Esophagus squamous epithelium (tissue), 5 donors: ENCODE data around the gene TGM5. TPM values are rescaled to one million over a fixed set of nuclear protein-coding genes. Genes with fewer than 3 reads are reported as not detected.

Experiments
- DNase-seq: peaks from one replicate; lab custom pipeline; 2025; lab: John Stamatoyannopoulos, UW
- H3K27ac ChIP-seq, 4 donors: fragments of 200-600 bp; sonication (generic); one replicate each; pipeline ENCODE4 v1.5.1; 2016 to 2019; ENCODE audit warnings: mild to moderate bottlenecking in 1 of 4
- H3K27me3 ChIP-seq, 4 donors: fragments of 200-600 bp; sonication (generic); 1 replicate in 3 of 4; 2 replicates in 1 of 4; pipeline versions ENCODE4 v1.5.1 to v1.6.0; 2017 to 2021; ENCODE audit warnings: antibody characterized with exemption in 1 of 4
- H3K36me3 ChIP-seq, 3 donors: fragments of 200-600 bp; sonication (generic); one replicate each; pipeline ENCODE4 v1.5.1; 2016 to 2019
- H3K4me1 ChIP-seq, 3 donors: fragments of 200-600 bp; sonication (generic); one replicate each; pipeline ENCODE4 v1.5.1; 2017 to 2019
- H3K4me3 ChIP-seq, 4 donors: fragments of 200-600 bp; sonication (generic); 1 replicate in 3 of 4; 2 replicates in 1 of 4; pipeline ENCODE4 v1.5.1; 2016 to 2019; ENCODE audit warnings: mild to moderate bottlenecking in 2 of 4, moderate library complexity in 1 of 4
- H3K9me3 ChIP-seq, 3 donors: fragments of 200-600 bp; sonication (generic); one replicate each; pipeline ENCODE4 v1.5.1; 2016 to 2019
- CTCF ChIP-seq, 6 experiments: fragments of 450-650 bp in 4 of 6; fragments of 200-600 bp in 2 of 6; sonication (generic) in 2 of 6; IDR thresholded peaks; one replicate each; pipeline ENCODE4 v1.5.1; 2016 to 2019; ENCODE audit warnings: antibody characterized with exemption in 6 of 6, mild to moderate bottlenecking in 4 of 6, moderate library complexity in 4 of 6
- POLR2A ChIP-seq, 4 donors: fragments of 450-650 bp; IDR thresholded peaks; one replicate each; pipeline ENCODE4 v1.6.1; 2017; ENCODE audit warnings: antibody characterized with exemption in 4 of 4, mild to moderate bottlenecking in 4 of 4, moderate library complexity in 3 of 4
- WGBS, 2 donors: methylation state at CpG; one replicate each; pipeline ENCODE4 v1.1.5; 2018; 5-methylcytosine and 5-hydroxymethylcytosine counted together
- intact Hi-C: fragments of 100-400 bp; cut with DNase I; formaldehyde crosslinking; loops from one replicate; pipeline ENCODE4 v1.15.0; 2022
- total RNA-seq, 4 donors: library from RNA; depleted of rRNA; stranded (reverse); fragments of >200 nt; gene quantifications; one replicate each; pipeline ENCODE4 v1.1.0, GENCODE V29; 2016
- donor health status: DM: yes; HTN: yes; CAD: no.

The TGM5 gene
- total RNA-seq, 4 donors from 2014 or later: 6.7 to 36.1 (median 15.6) TPM

GRCh38 chr15:43211224-43211735 lies 55.4 kb downstream of the TGM5 start:
- DNase-seq: no peak
- intact Hi-C loops: no loop called here
- peaks cover 0 to 45% (median 0%) of the 10 kb centered on the region in 4 donors for H3K27me3 ChIP-seq
- TF ChIP-seq CTCF (IDR thresholded peaks at IDR 0.05) (no peak), POLR2A (IDR thresholded peaks at IDR 0.05) (no peak)
- no peaks in the 10 kb centered on the region for H3K9me3 ChIP-seq
- WGBS, 2 donors: 77 to 100% methylated on average over 1 to 2 of the region's 4 CpGs
- no peak overlapping the region for H3K4me3 ChIP-seq
- no peak overlapping the region for H3K27ac ChIP-seq
- no peaks in the 10 kb centered on the region for H3K4me1 ChIP-seq
- no peaks in the 10 kb centered on the region for H3K36me3 ChIP-seq

- 75 to 80% methylated on average over 3 to 6 of the region's 9 CpGs for WGBS, 2 donors
Measured at GRCh38 chr15:43210807-43211206, 55.9 kb downstream of the TGM5 start.

DNA sequence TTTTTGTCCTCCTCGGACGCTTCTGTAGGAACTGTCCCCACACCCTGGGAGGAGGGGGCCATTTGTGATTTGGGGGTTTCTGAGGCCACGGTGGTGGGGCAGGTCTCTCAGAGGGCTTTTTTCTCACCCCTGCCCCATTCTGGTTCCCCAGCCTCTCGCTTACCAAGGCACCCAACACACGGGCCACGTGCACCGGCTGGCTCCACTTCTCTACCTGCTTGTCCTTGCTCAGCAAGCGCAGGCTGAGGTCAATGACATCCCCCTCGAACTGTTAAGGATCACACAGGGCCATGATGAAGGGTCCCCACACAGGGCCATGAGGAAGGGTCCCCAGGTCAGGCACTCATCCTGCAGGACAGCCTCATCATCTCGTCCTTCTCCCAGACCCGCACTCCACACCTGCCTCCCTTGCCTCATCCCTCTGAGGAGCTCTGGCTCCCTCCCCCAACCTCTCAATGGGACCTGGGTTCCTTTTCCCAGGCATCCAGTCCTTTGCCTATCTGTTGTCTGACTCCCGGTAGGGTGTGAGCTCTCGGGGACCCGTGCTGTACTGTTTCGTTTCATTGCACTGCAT lies 56.5 kb downstream of the TGM5 start:
- H3K27ac ChIP-seq: no peak overlapping the region
- no peak overlapping the region for H3K4me3 ChIP-seq
- TF ChIP-seq CTCF (IDR thresholded peaks at IDR 0.05) (no peak), POLR2A (IDR thresholded peaks at IDR 0.05) (no peak)
- no peaks in the 10 kb centered on the region for H3K36me3 ChIP-seq
- H3K9me3 ChIP-seq: no peaks in the 10 kb centered on the region
- 79 to 81% methylated on average over 7 to 12 of the region's 15 CpGs for WGBS, 2 donors
- no peak for DNase-seq
- H3K27me3 ChIP-seq: peaks cover 0 to 50% (median 0%) of the 10 kb centered on the region in 4 donors
- intact Hi-C loops: no loop called here
- no peaks in the 10 kb centered on the region for H3K4me1 ChIP-seq

More at GRCh38 chr15:43210807-43211206, 55.9 kb downstream of the TGM5 start:
- no peak for TF ChIP-seq POLR2A (IDR thresholded peaks at IDR 0.05)
- no peak for TF ChIP-seq CTCF (IDR thresholded peaks at IDR 0.05)
- H3K27ac ChIP-seq: no peak overlapping the region
- H3K4me3 ChIP-seq: no peak overlapping the region
- H3K27me3 ChIP-seq: peaks cover 0 to 50% (median 0%) of the 10 kb centered on the region in 4 donors
- no peaks in the 10 kb centered on the region for H3K36me3 ChIP-seq
- intact Hi-C loops: no loop called here
- DNase-seq: no peak
- H3K4me1 ChIP-seq: no peaks in the 10 kb centered on the region
- no peaks in the 10 kb centered on the region for H3K9me3 ChIP-seq

DNA sequence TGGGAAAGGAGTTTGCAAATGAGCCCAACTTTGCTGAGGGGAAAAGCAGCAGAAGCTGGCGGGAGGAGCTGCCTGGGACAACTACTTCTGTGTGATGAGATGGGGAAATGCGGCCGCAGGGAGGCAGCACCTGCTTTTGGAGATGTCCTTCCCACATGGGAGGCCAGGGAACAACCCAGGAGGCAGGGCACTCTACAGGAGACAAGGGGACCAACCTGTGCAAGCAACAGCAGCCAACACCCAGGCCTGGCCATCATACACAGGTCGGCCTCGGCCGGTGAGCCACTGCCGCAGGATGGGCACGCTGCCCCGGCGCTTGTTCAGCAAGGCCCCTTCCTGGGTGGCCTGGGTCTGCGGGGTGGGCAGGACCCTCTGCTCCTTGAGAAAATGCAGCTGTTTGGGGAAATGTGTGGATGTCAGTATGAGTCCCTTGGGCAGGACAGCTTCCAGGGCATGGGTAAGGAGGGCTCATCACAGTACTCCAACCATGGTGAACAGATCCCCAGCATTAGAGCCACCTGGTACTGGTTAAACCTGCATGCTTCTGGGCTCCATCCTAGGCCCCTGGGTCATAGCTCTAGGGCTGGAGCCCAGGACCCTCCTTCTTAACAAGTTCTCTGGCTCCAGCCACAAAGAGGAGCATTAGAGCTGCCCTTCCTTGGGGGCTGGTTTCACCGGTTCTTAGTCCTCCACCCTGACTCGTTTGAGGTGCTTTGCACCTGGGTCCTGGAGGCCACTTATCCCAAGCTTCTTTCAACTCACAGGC lies 57.5 kb downstream of the TGM5 start:
- Histone ChIP-seq H3K4me3 (no peak overlapping the region), H3K36me3 (no peaks in the 10 kb centered on the region), H3K27me3 (peaks cover 0 to 50% (median 0%) of the 10 kb centered on the region in 4 donors), H3K9me3 (no peaks in the 10 kb centered on the region), H3K27ac (no peak overlapping the region), H3K4me1 (peaks cover 0 to under 1% (median 0%) of the 10 kb centered on the region in 3 donors)
- no peak for DNase-seq
- TF ChIP-seq POLR2A (IDR thresholded peaks at IDR 0.05) (no peak), CTCF (IDR thresholded peaks at IDR 0.05) (peak in 1 of 6 experiments; percentile 16)
- intact Hi-C loops: no loop called here
- WGBS, 2 donors: 66 to 87% methylated on average over 3 to 4 of the region's 13 CpGs
